D721Med (cell line): Measurements from ENCODE around the gene ETFA.

Source experiments
- DNase-seq: peaks from one replicate; pipeline ENCODE4 v3.0.0; 2011; ENCODE audit warnings: low spot score; ENCODE audit not compliant: insufficient read length
- FAIRE-seq: peaks from 2 replicates; lab custom pipeline; 2011; peaks lifted over from hg19 to GRCh38; lab: Jason Lieb, UNC
- TF ChIP-seq, protein P1 (sequence below): IDR thresholded peaks from 2 replicates; pipeline ENCODE4 v1.5.1; 2012; ENCODE audit warnings: mild to moderate bottlenecking, control low read depth; ENCODE audit not compliant: insufficient read depth; ENCODE audit errors: missing control alignments

Gene ETFA

GRCh38 chr15:76340198-76340802 lies 29.0 kb upstream of the ETFA start:
- DNase-seq = no peak

GRCh38 chr15:76339305-76340197 lies 28.3 kb upstream of the ETFA start:
- no peak for DNase-seq
- TF ChIP-seq, protein P1, sequence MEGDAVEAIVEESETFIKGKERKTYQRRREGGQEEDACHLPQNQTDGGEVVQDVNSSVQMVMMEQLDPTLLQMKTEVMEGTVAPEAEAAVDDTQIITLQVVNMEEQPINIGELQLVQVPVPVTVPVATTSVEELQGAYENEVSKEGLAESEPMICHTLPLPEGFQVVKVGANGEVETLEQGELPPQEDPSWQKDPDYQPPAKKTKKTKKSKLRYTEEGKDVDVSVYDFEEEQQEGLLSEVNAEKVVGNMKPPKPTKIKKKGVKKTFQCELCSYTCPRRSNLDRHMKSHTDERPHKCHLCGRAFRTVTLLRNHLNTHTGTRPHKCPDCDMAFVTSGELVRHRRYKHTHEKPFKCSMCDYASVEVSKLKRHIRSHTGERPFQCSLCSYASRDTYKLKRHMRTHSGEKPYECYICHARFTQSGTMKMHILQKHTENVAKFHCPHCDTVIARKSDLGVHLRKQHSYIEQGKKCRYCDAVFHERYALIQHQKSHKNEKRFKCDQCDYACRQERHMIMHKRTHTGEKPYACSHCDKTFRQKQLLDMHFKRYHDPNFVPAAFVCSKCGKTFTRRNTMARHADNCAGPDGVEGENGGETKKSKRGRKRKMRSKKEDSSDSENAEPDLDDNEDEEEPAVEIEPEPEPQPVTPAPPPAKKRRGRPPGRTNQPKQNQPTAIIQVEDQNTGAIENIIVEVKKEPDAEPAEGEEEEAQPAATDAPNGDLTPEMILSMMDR = no peak
- FAIRE-seq = no peak

More at GRCh38 chr15:76340198-76340802, 29.0 kb upstream of the ETFA start:
- TF ChIP-seq, protein P1 = no peak
- no peak for FAIRE-seq

GRCh38 chr15:76338486-76339304 lies 27.4 kb upstream of the ETFA start:
- TF ChIP-seq, protein P1 = no peak
- no peak for FAIRE-seq
- no peak for DNase-seq

GRCh38 chr15:76337696-76338485 lies 26.6 kb upstream of the ETFA start:
- DNase-seq = no peak

GRCh38 chr15:76337059-76337695 lies 25.9 kb upstream of the ETFA start:
- TF ChIP-seq, protein P1 = no peak
- DNase-seq (no peak), FAIRE-seq (no peak)

More at GRCh38 chr15:76337696-76338485, 26.6 kb upstream of the ETFA start:
- TF ChIP-seq, protein P1 = no peak
- no peak for FAIRE-seq

DNA sequence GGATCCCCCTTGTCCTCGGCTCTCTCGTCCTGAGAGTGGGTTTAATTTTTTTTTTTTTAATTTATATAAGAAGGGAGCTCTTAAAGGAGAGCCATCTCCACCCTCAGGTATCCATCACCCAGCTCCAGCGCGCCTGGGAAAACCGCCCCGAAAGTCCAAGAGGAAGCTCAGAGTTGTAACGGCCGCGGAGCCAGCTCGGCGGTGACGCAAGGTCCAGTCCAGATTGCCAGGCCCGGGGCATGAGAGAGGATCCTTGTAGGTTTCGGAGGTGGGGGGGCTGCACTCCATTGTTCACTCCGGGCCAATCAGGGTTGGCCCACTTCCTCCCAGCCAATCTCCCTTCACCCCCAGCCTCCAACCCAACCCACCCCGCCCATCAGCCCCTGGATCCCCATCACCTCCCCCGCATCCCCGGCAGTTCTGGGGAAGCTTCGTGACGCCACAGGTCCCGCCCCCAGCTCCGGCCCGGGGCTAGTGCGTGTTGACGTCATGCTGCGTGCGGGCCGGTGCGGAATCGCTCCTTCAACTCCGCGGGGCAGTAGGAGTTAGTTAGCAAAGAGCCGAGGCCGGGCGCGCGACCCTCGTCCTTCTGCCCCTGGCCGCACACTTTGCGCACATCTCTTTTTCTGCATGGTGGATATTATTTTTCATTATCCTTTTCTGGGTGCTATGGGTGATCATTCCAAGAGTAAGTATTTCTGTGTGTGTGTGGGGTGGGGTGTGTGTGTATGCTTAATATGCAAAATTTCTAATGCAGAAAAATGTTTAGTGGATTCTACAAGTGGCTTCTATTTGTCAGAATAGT lies 25.2 kb upstream of the ETFA start, which contains the start of gene ISL2:
Gene ISL2, plus strand, starts transcription at position 520 of the 805 bp plus-strand sequence. Its CDS starts 111 bp downstream, at position 631.
- TF ChIP-seq, protein P1 = no peak
- DNase-seq (peak; percentile 93), FAIRE-seq (no peak)
